PC-9 (cell line): ENCODE data around the gene MCC.

Experiments
- CTCF ChIP-seq: fragments of 200-600 bp; sonication (generic); conservative IDR thresholded peaks from 2 replicates; pipeline ENCODE4 v1.6.1; 2017; ENCODE audit warnings: mixed run types, antibody characterized with exemption, mild to moderate bottlenecking, moderate library complexity
- EZH2 ChIP-seq: fragments of 200-600 bp; sonication (generic); IDR thresholded peaks from 2 replicates; pipeline ENCODE4 v1.8.0; 2017; ENCODE audit warnings: antibody characterized with exemption, low read depth

- no peak for TF ChIP-seq CTCF
- no peak for TF ChIP-seq EZH2
Observed at GRCh38 chr5:113022661-113023060, 465.6 kb downstream of the MCC start.
